NCI-H524 (cell line): ENCODE measurements around the gene MAP6.
"Not testable (repeated sequence)": the region's sequence is repeated elsewhere in the genome, so short reads cannot be mapped to it uniquely, and the experiment has no call there.

Experiments used
- DNase-seq, 2 experiments: peaks; one replicate each; lab custom pipeline; 2025; lab: John Stamatoyannopoulos, UW

The MAP6 gene

GRCh38 chr11:75593286-75593915, 75.4 kb downstream of the MAP6 start:
- peak; percentile 85 to 93 for DNase-seq

GRCh38 chr11:75592715-75593114, 76.1 kb downstream of the MAP6 start:
- peak; percentile 55 to 73 for DNase-seq

- DNase-seq: peak in 1 of 2 experiments; percentile 25
Observed at GRCh38 chr11:75591966-75592365, 76.9 kb downstream of the MAP6 start.

GRCh38 chr11:75591371-75591770, 77.5 kb downstream of the MAP6 start:
- DNase-seq: peak; percentile 39 to 68

- no peak for DNase-seq
Observed at GRCh38 chr11:75589933-75590332, 78.9 kb downstream of the MAP6 start.

- no peak for DNase-seq
Observed at GRCh38 chr11:75589051-75589450, 79.8 kb downstream of the MAP6 start.

- no peak for DNase-seq
Observed at GRCh38 chr11:75588051-75588481, 80.8 kb downstream of the MAP6 start.

GRCh38 chr11:75586395-75586794, 82.4 kb downstream of the MAP6 start:
- DNase-seq: peak in 1 of 2 experiments; percentile 45

GRCh38 chr11:75585293-75585670, 83.6 kb downstream of the MAP6 start:
- DNase-seq: no peak

GRCh38 chr11:75584659-75585292, 84.1 kb downstream of the MAP6 start:
- DNase-seq: not testable (repeated sequence)

GRCh38 chr11:75583718-75584658, 84.8 kb downstream of the MAP6 start:
- DNase-seq: peak in 1 of 2 experiments; percentile 24

- DNase-seq: peak; percentile 28 to 69
Observed at GRCh38 chr11:75582895-75583717, 85.7 kb downstream of the MAP6 start.

GRCh38 chr11:75582506-75582894, 86.3 kb downstream of the MAP6 start:
- DNase-seq: no peak

- no peak for DNase-seq
Observed at GRCh38 chr11:75579841-75580240, 89.0 kb downstream of the MAP6 start.

- peak; percentile 10 to 40 for DNase-seq
Observed at GRCh38 chr11:75578977-75579376, 89.9 kb downstream of the MAP6 start.

- DNase-seq: no peak
Observed at GRCh38 chr11:75577207-75577606, 91.6 kb downstream of the MAP6 start.

GRCh38 chr11:75576499-75576918, 92.3 kb downstream of the MAP6 start:
- DNase-seq: no peak

- DNase-seq: peak; percentile 55 to 70
Observed at GRCh38 chr11:75576017-75576416, 92.8 kb downstream of the MAP6 start.

GRCh38 chr11:75574698-75575602, 93.9 kb downstream of the MAP6 start:
- no peak for DNase-seq

GRCh38 chr11:75572744-75573143, 96.1 kb downstream of the MAP6 start:
- no peak for DNase-seq

- DNase-seq: no peak
Observed at GRCh38 chr11:75571625-75572024, 97.2 kb downstream of the MAP6 start.
